Lung microvascular endothelial cell (primary cell): ENCODE data around the gene SIK2. TPM values are rescaled to one million over a fixed set of nuclear protein-coding genes. Genes with fewer than 3 reads are reported as not detected.
"Not testable (repeated sequence)": the region's sequence is repeated elsewhere in the genome, so short reads cannot be mapped to it uniquely, and the experiment has no call there.

Experiments used
- DNase-seq, 2 donors: peaks; one replicate each; pipeline versions ENCODE4 v3.0.0 to v3.0.0-alpha.2; 2010; ENCODE audit warnings: low read depth in 2 of 2
- total RNA-seq: library from RNA; depleted of rRNA; stranded (reverse); fragments of >200 nt; gene quantifications from 2 replicates; pipeline ENCODE4 v1.2.1, GENCODE V29; 2014

The SIK2 gene
- total RNA-seq, 1 donor from 2014 or later: 9.9 TPM

DNA sequence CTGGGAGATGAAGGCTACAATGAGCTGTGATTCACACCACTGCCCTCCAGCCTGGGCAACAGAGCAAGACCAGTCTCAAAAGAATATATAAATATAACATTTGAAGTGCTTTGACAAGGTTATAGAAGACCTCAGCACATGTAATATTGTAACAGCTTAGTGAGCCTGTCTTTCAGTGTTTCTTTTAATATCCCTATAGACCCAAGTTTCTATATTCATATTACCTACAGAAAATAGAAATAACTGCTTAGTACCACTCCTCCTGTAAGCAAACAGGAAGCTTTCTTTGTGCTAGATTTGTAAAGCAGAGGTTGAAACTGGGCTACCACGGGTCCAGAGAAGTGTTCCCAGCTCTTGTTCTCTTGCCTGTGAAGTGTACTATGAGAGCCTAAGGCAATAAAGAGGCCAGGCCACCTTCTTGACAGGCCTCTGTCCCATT is 95.7 kb downstream of the SIK2 start:
- DNase-seq: no peak

DNA sequence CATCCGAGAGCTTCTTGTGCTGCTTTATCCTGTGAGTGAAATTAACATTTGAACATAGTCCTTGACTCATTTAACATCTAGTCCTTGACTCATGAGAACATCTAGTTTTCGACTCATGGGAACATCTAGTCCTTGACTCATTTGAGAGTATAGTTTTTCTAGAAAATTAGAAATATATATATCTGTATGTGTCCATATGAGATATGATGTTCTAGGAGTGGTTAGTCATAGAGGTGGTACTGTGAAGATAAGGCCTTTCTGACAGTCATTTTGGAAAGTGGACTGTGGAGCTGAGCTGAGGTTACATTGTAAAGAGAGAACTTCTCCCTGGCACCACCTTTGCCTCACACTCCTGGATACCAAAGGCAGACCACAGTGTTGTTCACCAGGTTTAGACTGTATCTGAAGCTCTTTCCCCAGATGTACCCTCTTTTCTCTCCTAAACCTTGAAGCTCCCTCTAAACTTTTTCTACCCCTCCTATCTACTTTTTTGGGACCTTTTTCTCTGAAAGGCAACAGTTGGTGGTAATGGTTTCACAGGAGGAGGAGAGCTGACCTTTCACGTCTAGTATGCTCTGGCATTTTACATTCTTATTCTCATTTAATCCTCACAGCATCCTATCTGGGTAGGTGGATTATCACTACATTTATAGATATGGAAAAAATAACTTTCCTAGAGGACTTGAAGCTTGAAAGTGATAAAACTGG is 96.8 kb downstream of the SIK2 start:
- DNase-seq: no peak

DNA sequence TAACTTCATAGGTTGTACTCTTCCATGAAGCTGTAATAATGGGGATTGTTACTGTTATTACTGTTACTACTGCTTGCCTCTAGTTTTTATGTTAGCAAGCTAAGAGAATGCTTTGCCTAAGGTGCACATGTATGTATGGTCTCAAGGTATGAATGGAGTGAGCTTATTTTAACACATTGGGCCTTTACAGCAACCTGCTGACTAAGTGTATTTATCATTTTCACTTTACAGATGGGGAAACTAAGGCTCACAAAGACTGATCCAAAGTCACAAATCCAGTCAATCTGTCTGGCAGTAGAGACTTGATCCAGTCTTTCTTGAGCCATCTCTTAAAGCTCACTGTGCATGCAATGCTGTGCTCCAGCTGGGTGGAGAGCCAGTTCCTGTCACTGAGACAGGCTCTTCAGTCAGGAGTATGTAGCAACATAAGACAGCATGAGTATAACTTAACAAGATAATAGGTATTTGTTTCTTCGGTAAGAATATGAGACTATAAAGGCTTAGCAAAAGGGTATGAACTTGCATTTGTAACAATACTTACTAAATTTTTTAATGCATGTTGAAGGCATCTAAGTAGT is 97.4 kb downstream of the SIK2 start:
- DNase-seq: no peak

GRCh38 chr11:111700162-111700561 is 97.9 kb downstream of the SIK2 start:
- no peak for DNase-seq

DNA sequence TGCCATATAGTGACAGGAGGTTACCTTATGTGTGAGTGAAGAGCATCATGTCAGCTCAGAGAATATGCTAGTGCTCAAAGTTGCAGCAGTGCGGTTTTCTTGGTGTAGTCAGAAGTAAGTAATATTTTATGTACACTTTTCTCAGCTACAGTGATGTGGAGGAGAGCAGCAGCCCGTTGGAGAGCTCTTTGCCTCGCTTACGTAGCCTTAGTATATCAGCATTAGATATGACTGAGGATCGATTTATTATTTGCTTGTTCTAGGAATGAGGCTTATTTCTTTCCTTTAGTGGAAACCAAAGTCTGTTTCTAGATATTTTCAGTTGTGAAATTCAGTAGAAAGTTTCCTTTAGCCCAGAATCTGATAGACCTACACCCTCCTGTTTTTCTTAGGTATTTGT is 100.4 kb downstream of the SIK2 start:
- DNase-seq: no peak

DNA sequence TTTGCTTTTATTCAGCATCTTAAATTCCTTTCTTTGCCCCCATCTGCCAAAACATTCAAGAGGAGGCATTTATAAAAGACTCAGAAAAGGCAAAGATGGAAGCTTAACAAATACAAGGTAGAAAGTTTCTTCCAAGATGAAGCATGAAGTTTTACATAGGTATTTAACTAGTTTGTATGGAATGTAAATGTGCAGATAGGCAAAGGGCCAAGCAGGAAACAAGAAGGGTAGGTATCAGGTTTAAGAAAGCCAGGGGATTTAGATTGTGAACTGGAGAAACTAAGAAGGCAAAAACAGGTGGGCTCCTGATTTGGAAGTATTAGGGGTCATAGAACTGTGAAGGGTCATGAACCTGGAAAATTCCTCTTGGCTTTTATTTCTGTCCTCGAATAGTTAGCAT is 101.3 kb downstream of the SIK2 start:
- no peak for DNase-seq

DNA sequence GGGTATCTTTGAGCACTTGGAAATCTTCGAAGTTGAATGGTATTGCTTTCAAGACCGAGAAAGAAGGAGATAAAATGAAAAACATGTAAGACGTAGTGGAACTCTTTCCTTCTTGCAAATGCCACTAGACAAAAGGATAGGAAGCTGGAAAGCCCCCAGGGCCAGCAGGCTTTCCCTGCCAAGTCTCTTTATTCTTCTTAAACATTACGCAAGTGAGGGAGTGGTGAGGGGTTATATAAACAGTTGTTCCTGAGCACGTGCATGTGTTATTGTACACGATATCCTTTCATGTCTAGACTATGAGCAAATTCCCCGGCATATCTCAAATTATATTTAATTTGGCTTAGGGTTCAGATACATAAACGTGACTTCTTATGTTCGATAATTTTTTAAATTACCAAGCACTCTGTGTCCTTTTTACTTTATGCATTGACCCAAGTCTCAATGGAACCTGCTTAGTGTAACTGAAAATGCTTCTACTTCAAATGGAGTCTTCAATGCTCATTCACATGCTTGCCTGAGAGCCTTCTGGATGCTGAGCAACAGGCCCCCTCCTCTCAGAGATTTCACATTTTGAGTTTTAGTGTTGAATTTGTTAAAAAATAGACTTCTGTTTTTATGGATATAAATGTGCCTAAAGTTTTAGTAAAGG is 104.9 kb downstream of the SIK2 start:
- DNase-seq: peak; percentile 84 to 98

DNA sequence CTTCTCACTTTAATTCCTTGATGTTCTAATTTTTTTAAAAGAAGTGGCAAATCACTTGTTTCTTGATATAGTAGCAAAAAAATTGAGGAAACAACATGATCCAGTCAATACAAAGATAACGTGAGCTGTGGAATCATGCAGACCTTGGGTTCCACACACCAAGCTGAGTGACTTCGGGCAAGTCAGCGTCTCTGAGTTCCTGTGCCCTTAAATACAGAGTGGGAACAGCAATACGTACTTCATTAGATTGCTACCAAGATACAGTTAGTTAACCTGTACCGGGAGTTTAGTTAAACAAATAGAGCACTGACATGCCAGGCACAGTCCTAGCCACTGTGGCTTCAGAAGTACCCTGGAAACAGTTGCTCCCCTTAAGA is 105.4 kb downstream of the SIK2 start:
- no peak for DNase-seq

- DNase-seq: no peak
Measured at GRCh38 chr11:111714522-111714921, 112.3 kb downstream of the SIK2 start.

- DNase-seq: no peak
Measured at GRCh38 chr11:111715142-111715816, 113.0 kb downstream of the SIK2 start.

- not testable (repeated sequence) for DNase-seq
Measured at GRCh38 chr11:111717660-111718059, 115.4 kb downstream of the SIK2 start.

- peak in 1 of 2 donors; percentile 90 for DNase-seq
Measured at GRCh38 chr11:111718436-111718835, 116.2 kb downstream of the SIK2 start.

GRCh38 chr11:111718859-111719258 is 116.6 kb downstream of the SIK2 start:
- peak in 1 of 2 donors; percentile 53 for DNase-seq

- peak in 1 of 2 donors; percentile 39 for DNase-seq
Measured at GRCh38 chr11:111719379-111719778, 117.1 kb downstream of the SIK2 start.

- DNase-seq: no peak
Measured at GRCh38 chr11:111720801-111721494, 118.7 kb downstream of the SIK2 start.

GRCh38 chr11:111722501-111722900 is 120.3 kb downstream of the SIK2 start:
- no peak for DNase-seq

DNA sequence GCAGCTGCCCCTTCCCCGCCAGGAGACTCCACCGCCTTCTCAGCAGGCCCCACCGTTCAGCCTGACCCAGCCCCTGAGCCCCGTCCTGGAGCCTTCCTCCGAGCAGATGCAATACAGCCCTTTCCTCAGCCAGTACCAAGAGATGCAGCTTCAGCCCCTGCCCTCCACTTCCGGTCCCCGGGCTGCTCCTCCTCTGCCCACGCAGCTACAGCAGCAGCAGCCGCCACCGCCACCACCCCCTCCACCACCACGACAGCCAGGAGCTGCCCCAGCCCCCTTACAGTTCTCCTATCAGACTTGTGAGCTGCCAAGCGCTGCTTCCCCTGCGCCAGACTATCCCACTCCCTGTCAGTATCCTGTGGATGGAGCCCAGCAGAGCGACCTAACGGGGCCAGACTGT is 121.3 kb downstream of the SIK2 start:
- DNase-seq: no peak

- no peak for DNase-seq
Measured at GRCh38 chr11:111724615-111725129, 122.4 kb downstream of the SIK2 start.

GRCh38 chr11:111725621-111726020 is 123.4 kb downstream of the SIK2 start:
- DNase-seq: no peak

- DNase-seq: no peak
Measured at GRCh38 chr11:111726301-111726713, 124.1 kb downstream of the SIK2 start.

- DNase-seq: no peak
Measured at GRCh38 chr11:111727431-111727830, 125.2 kb downstream of the SIK2 start.
